ENCODE data around the gene RGS6. TPM values are rescaled to one million over a fixed set of nuclear protein-coding genes. Genes with fewer than 3 reads are reported as not detected.

RGS6 gene
- total RNA-seq, 2 experiments from 2014 or later: not detected

GRCh38 chr14:72075649-72076334 is 143.6 kb downstream of the RGS6 start:
- no peak overlapping the region for H3K4me3 ChIP-seq (ENCODE audit: low read depth, low read length, poor library complexity, severe bottlenecking)
- H2AFZ ChIP-seq (ENCODE audit: low read length): no peak overlapping the region
- no peaks in the 10 kb centered on the region for H3K4me1 ChIP-seq (ENCODE audit: insufficient read depth, low read length, poor library complexity, severe bottlenecking)
- intact Hi-C loops (cut with micrococcal nuclease; ENCODE audit: unreplicated experiment): no loop called here
- no peak overlapping the region for H3K27ac ChIP-seq (ENCODE audit: low read depth, low read length, poor library complexity, severe bottlenecking)
- H4K20me1 ChIP-seq (ENCODE audit: insufficient read depth, low read length): no peaks in the 10 kb centered on the region
- CTCF ChIA-PET (ENCODE audit: unreplicated experiment): no interaction called here
- no peaks in the 10 kb centered on the region for H3K9me3 ChIP-seq (ENCODE audit: low read length)
- BruUV-seq (replicated peaks): no TSS peak
- no peaks in the 10 kb centered on the region for H3K36me3 ChIP-seq (ENCODE audit: insufficient read depth, low read length)
- TF ChIP-seq EZH2phosphoT487 (IDR thresholded peaks at IDR 0.05; ENCODE audit: borderline replicate concordance, low read depth, low read length): no peak
- TF ChIP-seq, protein P1, sequence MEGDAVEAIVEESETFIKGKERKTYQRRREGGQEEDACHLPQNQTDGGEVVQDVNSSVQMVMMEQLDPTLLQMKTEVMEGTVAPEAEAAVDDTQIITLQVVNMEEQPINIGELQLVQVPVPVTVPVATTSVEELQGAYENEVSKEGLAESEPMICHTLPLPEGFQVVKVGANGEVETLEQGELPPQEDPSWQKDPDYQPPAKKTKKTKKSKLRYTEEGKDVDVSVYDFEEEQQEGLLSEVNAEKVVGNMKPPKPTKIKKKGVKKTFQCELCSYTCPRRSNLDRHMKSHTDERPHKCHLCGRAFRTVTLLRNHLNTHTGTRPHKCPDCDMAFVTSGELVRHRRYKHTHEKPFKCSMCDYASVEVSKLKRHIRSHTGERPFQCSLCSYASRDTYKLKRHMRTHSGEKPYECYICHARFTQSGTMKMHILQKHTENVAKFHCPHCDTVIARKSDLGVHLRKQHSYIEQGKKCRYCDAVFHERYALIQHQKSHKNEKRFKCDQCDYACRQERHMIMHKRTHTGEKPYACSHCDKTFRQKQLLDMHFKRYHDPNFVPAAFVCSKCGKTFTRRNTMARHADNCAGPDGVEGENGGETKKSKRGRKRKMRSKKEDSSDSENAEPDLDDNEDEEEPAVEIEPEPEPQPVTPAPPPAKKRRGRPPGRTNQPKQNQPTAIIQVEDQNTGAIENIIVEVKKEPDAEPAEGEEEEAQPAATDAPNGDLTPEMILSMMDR (conservative IDR thresholded peaks at IDR 0.05; ENCODE audit: low read length): no peak
- H3K4me2 ChIP-seq (ENCODE audit: low read length): no peak overlapping the region
- POLR2A ChIA-PET: no interaction called here
- H3K79me2 ChIP-seq (ENCODE audit: insufficient read depth, low read depth, low read length): no peaks in the 10 kb centered on the region
- no peaks in the 10 kb centered on the region for H3K9me2 ChIP-seq (ENCODE audit: insufficient read depth, low read length)
- no peak for DNase-seq (ENCODE audit: low spot score)

DNA sequence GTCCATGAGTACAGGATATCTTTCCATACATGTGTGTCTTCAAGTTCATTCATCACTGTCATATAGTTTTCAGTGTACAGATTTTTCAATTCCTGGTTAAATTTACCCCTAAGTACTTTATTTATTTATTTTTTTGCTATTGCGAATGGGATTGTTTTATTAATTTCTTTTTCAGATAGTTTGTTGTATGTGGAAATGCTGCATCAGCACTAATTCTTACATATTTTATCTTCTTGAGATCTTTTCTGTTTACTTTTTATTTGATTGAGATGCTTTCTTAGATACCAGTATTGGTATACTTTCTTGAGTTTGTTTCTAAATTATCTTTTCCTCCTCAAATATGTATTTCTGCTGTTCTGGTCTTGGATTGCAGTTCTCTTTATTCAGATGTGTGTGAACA is 148.9 kb downstream of the RGS6 start:
- intact Hi-C loops (cut with micrococcal nuclease; ENCODE audit: unreplicated experiment): no loop called here
- H3K4me3 ChIP-seq (ENCODE audit: low read depth, low read length, poor library complexity, severe bottlenecking): no peak overlapping the region

GRCh38 chr14:72084935-72085334 is 152.7 kb downstream of the RGS6 start:
- Histone ChIP-seq H3K27ac (ENCODE audit: low read depth, low read length, poor library complexity, severe bottlenecking) (no peak overlapping the region), H3K9me2 (ENCODE audit: insufficient read depth, low read length) (no peaks in the 10 kb centered on the region), H3K4me1 (ENCODE audit: insufficient read depth, low read length, poor library complexity, severe bottlenecking) (no peaks in the 10 kb centered on the region), H3K4me3 (ENCODE audit: low read depth, low read length, poor library complexity, severe bottlenecking) (no peak overlapping the region), H4K20me1 (ENCODE audit: insufficient read depth, low read length) (no peaks in the 10 kb centered on the region), H3K36me3 (ENCODE audit: insufficient read depth, low read length) (no peaks in the 10 kb centered on the region), H2AFZ (ENCODE audit: low read length) (no peak overlapping the region), H3K79me2 (ENCODE audit: insufficient read depth, low read depth, low read length) (no peaks in the 10 kb centered on the region), H3K4me2 (ENCODE audit: low read length) (no peak overlapping the region), H3K9me3 (ENCODE audit: low read length) (no peaks in the 10 kb centered on the region)
- BruUV-seq (replicated peaks): no TSS peak
- CTCF ChIA-PET (ENCODE audit: unreplicated experiment): no interaction called here
- TF ChIP-seq, protein P1 (conservative IDR thresholded peaks at IDR 0.05; ENCODE audit: low read length): no peak
- TF ChIP-seq EZH2phosphoT487 (IDR thresholded peaks at IDR 0.05; ENCODE audit: borderline replicate concordance, low read depth, low read length): no peak
- DNase-seq (ENCODE audit: low spot score): no peak
- POLR2A ChIA-PET: no interaction called here
- intact Hi-C loops (cut with micrococcal nuclease; ENCODE audit: unreplicated experiment): no loop called here

More for the DNA sequence above, 148.9 kb downstream of the RGS6 start:
- H3K9me2 ChIP-seq (ENCODE audit: insufficient read depth, low read length): no peaks in the 10 kb centered on the region
- no peaks in the 10 kb centered on the region for H3K9me3 ChIP-seq (ENCODE audit: low read length)
- no peaks in the 10 kb centered on the region for H3K36me3 ChIP-seq (ENCODE audit: insufficient read depth, low read length)
- TF ChIP-seq, protein P1 (conservative IDR thresholded peaks at IDR 0.05; ENCODE audit: low read length): no peak
- no peak for TF ChIP-seq EZH2phosphoT487 (IDR thresholded peaks at IDR 0.05; ENCODE audit: borderline replicate concordance, low read depth, low read length)
- BruUV-seq (replicated peaks): no TSS peak
- no peak overlapping the region for H2AFZ ChIP-seq (ENCODE audit: low read length)
- H4K20me1 ChIP-seq (ENCODE audit: insufficient read depth, low read length): no peaks in the 10 kb centered on the region
- no peak overlapping the region for H3K4me2 ChIP-seq (ENCODE audit: low read length)
- no peaks in the 10 kb centered on the region for H3K79me2 ChIP-seq (ENCODE audit: insufficient read depth, low read depth, low read length)
- CTCF ChIA-PET (ENCODE audit: unreplicated experiment): no interaction called here
- DNase-seq (ENCODE audit: low spot score): no peak
- H3K4me1 ChIP-seq (ENCODE audit: insufficient read depth, low read length, poor library complexity, severe bottlenecking): no peaks in the 10 kb centered on the region
- no peak overlapping the region for H3K27ac ChIP-seq (ENCODE audit: low read depth, low read length, poor library complexity, severe bottlenecking)
- POLR2A ChIA-PET: no interaction called here

All from OCI-LY7 (cell line).